Measurements from ENCODE around the gene ZNF786. TPM values are rescaled to one million over a fixed set of nuclear protein-coding genes. Genes with fewer than 3 reads are reported as not detected.
A peak's percentile ranks its signal among the peaks of the same experiment; 100 is the strongest.

Gene ZNF786
- 6.8 TPM for total RNA-seq
- 5.5 TPM for polyA plus RNA-seq

GRCh38 chr7:149090397-149091195, at the start of gene ZNF786:
ZNF786 (minus strand) TSS chr7:149090718; CDS start chr7:149090640, 78 bp downstream.
- DNase-seq (ENCODE audit: extremely low spot score): peak; percentile 73
- H3K27ac ChIP-seq (ENCODE audit: low read depth): peak within 1 kb of the TSS; percentile 98
- H3K36me3 ChIP-seq (ENCODE audit: insufficient read depth): no peaks in the 10 kb centered on the region
- H3K4me1 ChIP-seq (ENCODE audit: insufficient read depth): no peaks in the 10 kb centered on the region
- H3K4me3 ChIP-seq (ENCODE audit: low read depth, low read length): peak within 1 kb of the TSS; percentile 87
- under 1% methylated on average over 77 of the region's 77 CpGs for WGBS

- Histone ChIP-seq H3K4me1 (ENCODE audit: insufficient read depth) (no peaks in the 10 kb centered on the region), H3K4me3 (ENCODE audit: low read depth, low read length) (no peak overlapping the region), H3K36me3 (ENCODE audit: insufficient read depth) (no peaks in the 10 kb centered on the region), H3K27ac (ENCODE audit: low read depth) (no peak overlapping the region)
- WGBS: 94% methylated on average over 9 of the region's 9 CpGs
- no peak for DNase-seq (ENCODE audit: extremely low spot score)
These were observed 45.6 kb upstream of the ZNF786 start for GRCh38 chr7:149136118-149136517.

GRCh38 chr7:149133028-149133710, 42.7 kb upstream of the ZNF786 start:
- H3K4me1 ChIP-seq (ENCODE audit: insufficient read depth): no peaks in the 10 kb centered on the region
- 92% methylated on average over 2 of the region's 2 CpGs for WGBS
- H3K36me3 ChIP-seq (ENCODE audit: insufficient read depth): peaks cover 2% of the 10 kb centered on the region
- H3K4me3 ChIP-seq (ENCODE audit: low read depth, low read length): no peak overlapping the region
- no peak overlapping the region for H3K27ac ChIP-seq (ENCODE audit: low read depth)
- no peak for DNase-seq (ENCODE audit: extremely low spot score)

GRCh38 chr7:149130572-149131198, 40.2 kb upstream of the ZNF786 start:
- Histone ChIP-seq H3K4me3 (ENCODE audit: low read depth, low read length) (no peak overlapping the region), H3K36me3 (ENCODE audit: insufficient read depth) (peaks cover 2% of the 10 kb centered on the region), H3K4me1 (ENCODE audit: insufficient read depth) (no peaks in the 10 kb centered on the region), H3K27ac (ENCODE audit: low read depth) (no peak overlapping the region)
- 95% methylated on average over 5 of the region's 5 CpGs for WGBS
- no peak for DNase-seq (ENCODE audit: extremely low spot score)

GRCh38 chr7:149126662-149127266, 36.2 kb upstream of the ZNF786 start:
- H3K27ac ChIP-seq (ENCODE audit: low read depth): peak overlapping the region; percentile 95
- peaks cover 2% of the 10 kb centered on the region for H3K4me1 ChIP-seq (ENCODE audit: insufficient read depth)
- 1% methylated on average over 48 of the region's 48 CpGs for WGBS
- DNase-seq (ENCODE audit: extremely low spot score): no peak
- H3K36me3 ChIP-seq (ENCODE audit: insufficient read depth): peaks cover 2% of the 10 kb centered on the region
- H3K4me3 ChIP-seq (ENCODE audit: low read depth, low read length): peak overlapping the region; percentile 68

GRCh38 chr7:149125863-149126661, 35.5 kb upstream of the ZNF786 start, which contains the start of gene ZNF425:
ZNF425 (minus strand) TSS chr7:149126324; CDS start chr7:149126213, 111 bp downstream.
- DNase-seq (ENCODE audit: extremely low spot score): peak; percentile 76
- Histone ChIP-seq H3K36me3 (ENCODE audit: insufficient read depth) (peaks cover 2% of the 10 kb centered on the region), H3K4me1 (ENCODE audit: insufficient read depth) (peaks cover 2% of the 10 kb centered on the region), H3K4me3 (ENCODE audit: low read depth, low read length) (peak within 1 kb of the TSS; percentile 68), H3K27ac (ENCODE audit: low read depth) (peak within 1 kb of the TSS; percentile 95)
- WGBS: under 1% methylated on average over 72 of the region's 72 CpGs

- H3K4me3 ChIP-seq (ENCODE audit: low read depth, low read length): peak overlapping the region; percentile 68
- no peak for DNase-seq (ENCODE audit: extremely low spot score)
- peaks cover 2% of the 10 kb centered on the region for H3K36me3 ChIP-seq (ENCODE audit: insufficient read depth)
- peaks cover 2% of the 10 kb centered on the region for H3K4me1 ChIP-seq (ENCODE audit: insufficient read depth)
- 3% methylated on average over 21 of the region's 21 CpGs for WGBS
- peak overlapping the region; percentile 83 for H3K27ac ChIP-seq (ENCODE audit: low read depth)
These were observed 34.8 kb upstream of the ZNF786 start for GRCh38 chr7:149125189-149125862.

- Histone ChIP-seq H3K36me3 (ENCODE audit: insufficient read depth) (no peaks in the 10 kb centered on the region), H3K4me3 (ENCODE audit: low read depth, low read length) (no peak overlapping the region), H3K27ac (ENCODE audit: low read depth) (no peak overlapping the region), H3K4me1 (ENCODE audit: insufficient read depth) (no peaks in the 10 kb centered on the region)
- DNase-seq (ENCODE audit: extremely low spot score): no peak
- 89% methylated on average over 12 of the region's 12 CpGs for WGBS
These were observed 19.5 kb upstream of the ZNF786 start for GRCh38 chr7:149109969-149110368.

GRCh38 chr7:149104749-149105148, 14.2 kb upstream of the ZNF786 start:
- H3K36me3 ChIP-seq (ENCODE audit: insufficient read depth): no peaks in the 10 kb centered on the region
- no peak overlapping the region for H3K4me3 ChIP-seq (ENCODE audit: low read depth, low read length)
- DNase-seq (ENCODE audit: extremely low spot score): no peak
- H3K27ac ChIP-seq (ENCODE audit: low read depth): no peak overlapping the region
- WGBS: 96% methylated on average over 25 of the region's 25 CpGs
- H3K4me1 ChIP-seq (ENCODE audit: insufficient read depth): no peaks in the 10 kb centered on the region

GRCh38 chr7:149104214-149104613, 13.7 kb upstream of the ZNF786 start:
- no peaks in the 10 kb centered on the region for H3K36me3 ChIP-seq (ENCODE audit: insufficient read depth)

GRCh38 chr7:149103424-149103823, 12.9 kb upstream of the ZNF786 start:
- no peak for DNase-seq (ENCODE audit: extremely low spot score)
- no peak overlapping the region for H3K4me3 ChIP-seq (ENCODE audit: low read depth, low read length)
- no peak overlapping the region for H3K27ac ChIP-seq (ENCODE audit: low read depth)
- H3K4me1 ChIP-seq (ENCODE audit: insufficient read depth): no peaks in the 10 kb centered on the region
- 94% methylated on average over 9 of the region's 9 CpGs for WGBS
- H3K36me3 ChIP-seq (ENCODE audit: insufficient read depth): no peaks in the 10 kb centered on the region

More at GRCh38 chr7:149104214-149104613, 13.7 kb upstream of the ZNF786 start:
- H3K4me1 ChIP-seq (ENCODE audit: insufficient read depth): no peaks in the 10 kb centered on the region
- H3K4me3 ChIP-seq (ENCODE audit: low read depth, low read length): no peak overlapping the region
- H3K27ac ChIP-seq (ENCODE audit: low read depth): no peak overlapping the region
- WGBS: 97% methylated on average over 35 of the region's 35 CpGs
- DNase-seq (ENCODE audit: extremely low spot score): no peak

GRCh38 chr7:149102666-149103065, 12.1 kb upstream of the ZNF786 start:
- H3K4me3 ChIP-seq (ENCODE audit: low read depth, low read length): no peak overlapping the region
- WGBS: 73% methylated on average over 1 of the region's 1 CpG
- no peaks in the 10 kb centered on the region for H3K4me1 ChIP-seq (ENCODE audit: insufficient read depth)
- no peak overlapping the region for H3K27ac ChIP-seq (ENCODE audit: low read depth)
- DNase-seq (ENCODE audit: extremely low spot score): no peak
- H3K36me3 ChIP-seq (ENCODE audit: insufficient read depth): no peaks in the 10 kb centered on the region

Data from urinary bladder (tissue), 4 donors.